ENCODE data around the gene ABHD6. TPM values are rescaled to one million over a fixed set of nuclear protein-coding genes. Genes with fewer than 3 reads are reported as not detected.

Gene ABHD6
- polyA plus RNA-seq, 1 donor from 2014 or later: 38.9 TPM

GRCh38 chr3:58329922-58330413, 92.4 kb downstream of the ABHD6 start:
- no peak for TF ChIP-seq SMC3 (conservative IDR thresholded peaks at IDR 0.05; ENCODE audit: poor library complexity)
- no peak for TF ChIP-seq POLR2AphosphoS5 (IDR thresholded peaks at IDR 0.05)
- TF ChIP-seq REST (IDR thresholded peaks at IDR 0.05; ENCODE audit: borderline replicate concordance): no peak
- TF ChIP-seq EP300 (conservative IDR thresholded peaks at IDR 0.05; ENCODE audit: poor library complexity, severe bottlenecking): no peak
- no peak for TF ChIP-seq EZH2 (IDR thresholded peaks at IDR 0.05; ENCODE audit: borderline replicate concordance, insufficient read depth, low read length, poor library complexity, severe bottlenecking)
- no peak for TF ChIP-seq CTCF (IDR thresholded peaks at IDR 0.05; ENCODE audit: poor library complexity, severe bottlenecking)
- no peak for TF ChIP-seq MXI1 (conservative IDR thresholded peaks at IDR 0.05; ENCODE audit: poor library complexity, severe bottlenecking)
- TF ChIP-seq TAF1 (IDR thresholded peaks at IDR 0.05; ENCODE audit: low read depth): no peak
- no peak for TF ChIP-seq RAD21 (conservative IDR thresholded peaks at IDR 0.05)
- H3K9me2 ChIP-seq (ENCODE audit: insufficient read depth, low read length): no peaks in the 10 kb centered on the region
- no peaks in the 10 kb centered on the region for H3F3A ChIP-seq (ENCODE audit: insufficient read depth, low read length, poor library complexity, severe bottlenecking)
- no peak overlapping the region for H3K9ac ChIP-seq (ENCODE audit: low read length)
- no peaks in the 10 kb centered on the region for H4K20me1 ChIP-seq (ENCODE audit: insufficient read depth)
- H2AFZ ChIP-seq (ENCODE audit: low read depth, low read length): no peak overlapping the region
- no peaks in the 10 kb centered on the region for H3K36me3 ChIP-seq (ENCODE audit: insufficient read depth, low read length)
- H3K27me3 ChIP-seq (ENCODE audit: insufficient read depth, low read depth, low read length): no peaks in the 10 kb centered on the region
- no peak overlapping the region for H3K4me2 ChIP-seq (ENCODE audit: low read length)
- no peak overlapping the region for H3K27ac ChIP-seq (ENCODE audit: low read length)
- H3K9me3 ChIP-seq (ENCODE audit: low read length): no peaks in the 10 kb centered on the region
- no peak overlapping the region for H3K4me3 ChIP-seq (ENCODE audit: low read length)
- peaks cover 5% of the 10 kb centered on the region for H3K79me2 ChIP-seq (replicated peaks; ENCODE audit: insufficient read depth, low read length)

GRCh38 chr3:58331593-58332152, 94.1 kb downstream of the ABHD6 start:
- Histone ChIP-seq H2AFZ (ENCODE audit: low read depth, low read length) (no peak overlapping the region), H4K20me1 (ENCODE audit: insufficient read depth) (no peaks in the 10 kb centered on the region), H3K4me2 (ENCODE audit: low read length) (no peak overlapping the region), H3K9me2 (ENCODE audit: insufficient read depth, low read length) (no peaks in the 10 kb centered on the region), H3K27me3 (ENCODE audit: insufficient read depth, low read depth, low read length) (no peaks in the 10 kb centered on the region), H3K79me2 (replicated peaks; ENCODE audit: insufficient read depth, low read length) (peaks cover 5% of the 10 kb centered on the region), H3K9me3 (ENCODE audit: low read length) (no peaks in the 10 kb centered on the region), H3F3A (ENCODE audit: insufficient read depth, low read length, poor library complexity, severe bottlenecking) (no peaks in the 10 kb centered on the region), H3K36me3 (ENCODE audit: insufficient read depth, low read length) (no peaks in the 10 kb centered on the region), H3K9ac (ENCODE audit: low read length) (no peak overlapping the region), H3K27ac (ENCODE audit: low read length) (no peak overlapping the region), H3K4me3 (ENCODE audit: low read length) (no peak overlapping the region)
- TF ChIP-seq EP300 (conservative IDR thresholded peaks at IDR 0.05; ENCODE audit: poor library complexity, severe bottlenecking): no peak
- no peak for TF ChIP-seq EZH2 (IDR thresholded peaks at IDR 0.05; ENCODE audit: borderline replicate concordance, insufficient read depth, low read length, poor library complexity, severe bottlenecking)
- TF ChIP-seq MXI1 (conservative IDR thresholded peaks at IDR 0.05; ENCODE audit: poor library complexity, severe bottlenecking): no peak
- no peak for TF ChIP-seq REST (IDR thresholded peaks at IDR 0.05; ENCODE audit: borderline replicate concordance)
- no peak for TF ChIP-seq RAD21 (conservative IDR thresholded peaks at IDR 0.05)
- TF ChIP-seq SMC3 (conservative IDR thresholded peaks at IDR 0.05; ENCODE audit: poor library complexity): no peak
- no peak for TF ChIP-seq TAF1 (IDR thresholded peaks at IDR 0.05; ENCODE audit: low read depth)
- no peak for TF ChIP-seq CTCF (IDR thresholded peaks at IDR 0.05; ENCODE audit: poor library complexity, severe bottlenecking)
- TF ChIP-seq POLR2AphosphoS5 (IDR thresholded peaks at IDR 0.05): no peak

All from neural cell (in vitro differentiated cells).